Measurements from ENCODE around the gene CMSS1.
"Not testable (repeated sequence)": the region's sequence is repeated elsewhere in the genome, so short reads cannot be mapped to it uniquely, and the experiment has no call there.

- not testable (repeated sequence) for TF ChIP-seq CTCF (IDR thresholded peaks at IDR 0.05; ENCODE audit: insufficient read depth, low read length); POLR2AphosphoS5 (IDR thresholded peaks at IDR 0.05; ENCODE audit: low read depth); GABPA (IDR thresholded peaks at IDR 0.05; ENCODE audit: low read depth); SPI1 (IDR thresholded peaks at IDR 0.05; ENCODE audit: borderline replicate concordance, low read depth); REST (IDR thresholded peaks at IDR 0.05; ENCODE audit: insufficient replicate concordance, low read depth)
These were observed 233.9 kb downstream of the CMSS1 start for GRCh38 chr3:100051513-100051912.
